Measurements from ENCODE around the gene EPHB3.
"Not testable (repeated sequence)": the region's sequence is repeated elsewhere in the genome, so short reads cannot be mapped to it uniquely, and the experiment has no call there.

The EPHB3 gene

DNA sequence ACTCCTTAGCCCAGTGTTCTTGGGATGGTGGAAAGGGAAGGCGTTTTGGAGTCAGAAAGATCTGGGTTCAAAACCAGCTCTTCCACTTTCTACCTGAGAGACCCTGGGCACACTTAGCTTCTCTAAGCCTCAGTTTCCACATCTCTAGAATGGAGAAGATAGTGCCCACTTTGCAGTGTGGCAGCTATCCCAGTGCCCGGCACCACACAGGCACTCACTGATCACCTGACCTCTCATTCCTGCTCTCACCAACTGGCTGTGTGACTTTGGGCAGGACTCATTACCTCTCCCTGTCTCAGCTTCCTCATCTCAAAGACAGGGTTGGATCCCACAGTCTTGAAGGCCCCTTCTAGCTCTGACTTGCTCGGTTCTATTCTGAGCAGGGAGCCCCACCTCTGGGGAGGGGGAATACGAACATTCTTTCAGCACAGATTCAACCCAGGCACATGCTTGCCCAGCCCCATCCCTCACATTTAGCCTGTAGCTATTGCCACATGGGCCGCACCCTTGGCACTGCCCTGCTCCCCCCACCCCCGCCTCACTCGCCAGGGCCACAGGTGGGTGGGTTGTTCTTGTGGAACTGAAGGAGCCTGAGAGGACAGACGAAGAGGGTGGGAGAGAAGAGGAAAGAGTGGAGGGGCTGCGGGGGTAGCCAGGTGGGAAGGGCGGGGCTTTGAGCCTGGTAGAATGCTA lies 39.2 kb downstream of the EPHB3 start:
- no peak for DNase-seq (ENCODE audit: low spot score)

- DNase-seq (ENCODE audit: low spot score), result no peak
Observed at GRCh38 chr3:184601576-184602371, 40.2 kb downstream of the EPHB3 start.

GRCh38 chr3:184602372-184603150 lies 41.0 kb downstream of the EPHB3 start:
- no peak for DNase-seq (ENCODE audit: low spot score)

DNA sequence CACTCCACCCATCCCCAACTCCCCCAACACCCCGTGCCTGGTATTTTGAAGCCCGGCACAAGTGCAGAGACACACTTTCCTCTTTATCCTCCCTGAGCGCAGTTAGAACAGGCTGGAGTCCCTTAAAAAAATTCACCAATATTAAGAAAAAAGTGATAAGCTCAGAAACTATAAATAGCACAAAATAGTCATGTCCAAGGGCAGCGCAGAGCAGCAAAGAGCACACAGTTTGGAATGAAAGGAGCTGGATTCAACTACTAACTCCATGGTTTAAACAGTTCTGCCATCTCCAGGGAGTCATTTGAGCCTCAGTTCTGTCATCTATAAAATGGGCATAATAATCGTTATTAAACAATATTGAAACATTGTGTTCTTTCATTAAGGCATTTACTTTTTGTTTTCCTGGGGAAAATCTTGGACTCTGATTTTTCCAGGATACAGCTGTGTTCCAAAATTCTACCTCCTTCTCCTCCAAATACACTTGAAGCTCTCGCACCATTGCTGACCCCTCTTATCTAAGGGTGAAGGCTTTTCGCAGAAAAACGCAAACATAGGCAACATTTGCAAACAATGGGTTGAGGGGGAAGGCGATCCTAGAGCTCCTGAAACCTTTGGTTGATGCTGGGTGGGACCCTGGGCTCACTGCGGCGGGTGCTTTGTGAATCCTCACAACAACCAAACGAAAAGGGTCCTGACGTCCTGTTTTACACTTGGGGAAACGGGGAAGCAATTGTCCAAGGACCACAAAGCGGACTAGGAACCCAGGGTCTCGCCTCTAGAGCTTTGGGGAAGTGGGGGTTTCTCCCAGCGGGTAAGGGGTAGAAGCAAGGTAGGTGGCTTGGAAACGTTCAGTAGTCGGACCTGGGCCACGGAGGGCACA lies 41.8 kb downstream of the EPHB3 start:
- no peak for DNase-seq (ENCODE audit: low spot score)

DNA sequence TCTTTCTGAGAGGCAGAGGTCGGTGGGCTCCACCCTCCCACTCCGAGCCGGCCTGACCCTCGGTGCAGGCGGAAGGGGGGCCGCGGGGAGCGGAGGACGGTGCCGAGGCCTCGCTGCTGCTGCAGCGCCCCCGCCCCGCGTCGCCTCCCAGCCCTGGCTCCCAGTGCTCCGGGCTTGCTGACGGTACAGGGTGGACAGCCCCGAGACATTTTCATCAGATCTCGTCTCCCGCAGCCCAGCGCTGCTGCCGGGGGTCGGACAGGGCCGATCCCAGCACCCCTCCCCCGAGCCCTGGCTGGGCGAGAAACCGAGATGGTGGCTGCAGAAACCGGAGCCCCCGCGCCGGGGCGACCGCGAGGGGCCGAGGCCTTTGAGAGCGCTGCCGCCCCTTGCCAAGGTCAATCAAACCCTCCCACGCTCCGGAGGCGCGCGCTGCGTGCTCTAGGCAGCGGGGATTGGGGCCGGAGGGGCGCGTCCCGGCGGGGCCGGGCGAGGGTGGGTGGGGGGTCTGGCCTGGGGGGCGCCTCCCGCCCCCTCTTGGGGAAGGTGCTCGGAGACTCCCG lies 42.5 kb downstream of the EPHB3 start:
- DNase-seq (ENCODE audit: low spot score), result no peak

- DNase-seq (ENCODE audit: low spot score), result no peak
Observed at GRCh38 chr3:184604615-184605290, 43.2 kb downstream of the EPHB3 start.

- no peak for DNase-seq (ENCODE audit: low spot score)
Observed at GRCh38 chr3:184608209-184608608, 46.6 kb downstream of the EPHB3 start.

GRCh38 chr3:184609476-184610244 lies 48.1 kb downstream of the EPHB3 start:
- no peak for DNase-seq (ENCODE audit: low spot score)

DNA sequence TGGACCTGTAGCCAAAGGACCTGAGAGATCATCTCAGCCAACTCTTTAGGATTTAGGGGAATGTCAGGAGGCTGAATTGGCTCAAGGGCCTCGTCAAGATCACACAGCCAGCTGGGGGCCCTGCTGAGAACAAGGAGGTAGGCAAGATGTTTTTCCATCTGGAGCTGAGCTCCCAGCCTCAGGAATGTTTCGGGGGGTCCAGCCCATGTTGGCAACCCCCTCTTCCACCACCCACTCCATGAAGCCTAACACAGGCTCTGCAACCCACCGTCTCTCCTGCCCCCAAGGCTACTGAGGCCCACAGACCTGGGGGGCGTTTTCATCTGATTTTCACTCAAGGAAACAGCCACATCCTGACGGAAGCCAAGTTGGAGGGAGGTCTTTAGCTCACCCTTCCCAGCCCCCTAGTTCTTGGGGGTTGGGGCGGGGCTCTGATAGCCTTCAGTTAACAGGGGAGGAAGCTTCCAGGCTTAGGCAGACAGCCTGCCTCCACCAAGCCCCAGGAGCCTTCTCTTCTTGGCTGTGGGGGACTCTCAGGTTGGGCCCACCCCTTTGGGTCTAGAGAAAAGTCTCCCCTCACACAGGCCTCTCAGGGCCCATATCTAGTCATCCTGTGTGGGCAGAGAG lies 48.8 kb downstream of the EPHB3 start:
- DNase-seq (ENCODE audit: low spot score), result no peak

DNA sequence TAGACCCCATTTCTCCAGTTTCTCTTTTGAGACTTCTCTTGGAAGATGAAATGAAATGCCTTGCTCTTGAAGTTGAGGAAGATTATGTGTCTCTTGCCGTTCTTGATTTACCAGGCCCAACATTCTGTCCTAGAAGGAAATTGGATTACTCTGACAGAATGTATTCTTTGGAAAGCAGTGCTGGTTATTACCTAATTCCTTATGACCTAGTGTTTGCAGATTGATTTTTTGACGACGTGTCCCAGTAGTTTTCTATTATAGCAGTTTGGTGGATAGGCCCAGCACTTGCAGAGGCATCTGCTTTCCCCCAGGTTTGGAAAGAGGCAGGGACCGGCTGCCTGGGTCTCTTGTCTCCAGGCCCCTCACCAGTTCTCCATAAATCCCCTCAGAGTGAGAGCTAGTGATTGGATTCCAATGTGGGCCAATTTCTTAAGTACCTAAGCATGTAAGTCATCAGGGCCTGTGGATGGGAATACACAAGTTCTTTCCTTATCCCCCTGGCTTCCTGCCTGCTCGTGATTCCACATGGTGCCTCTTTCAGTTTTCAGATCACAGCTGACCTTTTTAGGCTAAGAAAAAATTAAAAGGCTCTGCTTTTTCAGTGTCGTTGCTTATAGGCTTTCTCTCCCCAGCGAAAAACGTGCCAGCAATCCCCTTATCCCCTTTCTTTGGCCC lies 50.2 kb downstream of the EPHB3 start:
- DNase-seq (ENCODE audit: low spot score), result no peak

- DNase-seq (ENCODE audit: low spot score), result no peak
Observed at GRCh38 chr3:184615396-184615795, 53.8 kb downstream of the EPHB3 start.

DNA sequence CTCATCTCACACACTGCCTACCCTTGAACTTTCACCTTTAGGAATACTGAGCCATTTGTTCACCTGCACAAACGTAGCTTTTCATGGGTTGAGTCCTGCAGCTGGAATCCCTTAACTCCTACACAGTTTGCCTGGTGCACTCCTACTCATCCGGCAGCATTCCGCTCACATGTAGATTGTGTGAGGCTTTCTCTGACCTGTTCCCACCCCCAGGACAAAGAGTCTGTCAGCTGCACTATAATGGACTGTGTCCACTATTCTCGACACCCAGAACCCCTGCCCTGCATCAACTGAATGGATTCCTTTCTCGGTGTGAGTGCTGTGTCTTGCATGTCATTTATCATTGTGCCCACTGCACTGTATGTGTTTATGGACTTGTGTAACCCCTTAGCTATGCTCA lies 54.9 kb downstream of the EPHB3 start:
- DNase-seq (ENCODE audit: low spot score), result no peak

DNA sequence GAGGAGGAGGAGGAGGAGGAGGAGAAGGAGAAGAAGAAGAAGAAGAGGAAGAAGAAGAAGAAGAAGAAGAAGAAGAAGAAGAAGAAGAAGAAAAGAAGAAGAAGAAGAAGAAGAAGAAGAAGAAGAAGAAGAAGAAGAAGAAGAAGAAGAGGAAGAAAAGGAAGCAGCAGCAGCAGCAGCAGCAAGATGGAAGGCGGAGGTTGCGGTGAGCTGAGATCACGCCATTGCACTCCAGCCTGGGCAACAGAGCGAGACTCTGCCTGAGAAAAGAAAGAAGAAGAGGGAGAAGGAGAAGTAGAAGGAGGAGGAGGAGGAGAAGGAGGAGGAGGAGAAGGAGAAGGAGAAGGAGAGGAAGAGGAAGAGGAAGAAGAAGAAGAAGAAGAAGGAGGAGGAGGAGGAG lies 55.7 kb downstream of the EPHB3 start:
- DNase-seq (ENCODE audit: low spot score), result not testable (repeated sequence)

DNA sequence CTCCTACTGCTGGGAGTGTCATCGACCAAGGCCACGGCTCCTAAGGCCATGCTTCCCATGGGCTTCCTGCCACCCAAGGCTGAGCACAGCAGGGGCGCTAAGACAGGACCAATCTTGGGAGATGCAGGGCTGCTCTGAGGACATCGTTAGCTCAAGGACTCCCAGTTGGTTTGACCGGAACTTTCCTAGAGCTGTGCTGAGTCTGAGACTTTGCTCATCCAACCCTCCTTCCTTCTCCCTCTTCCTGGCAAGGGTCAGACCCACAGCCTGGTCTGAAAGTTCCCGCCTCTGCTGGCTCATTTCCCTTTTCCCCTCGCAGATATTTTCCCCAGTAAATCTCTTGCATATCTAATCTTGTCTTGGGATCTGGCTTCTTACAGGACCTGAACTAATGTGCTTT lies 57.2 kb downstream of the EPHB3 start:
- DNase-seq (ENCODE audit: low spot score), result no peak

DNA sequence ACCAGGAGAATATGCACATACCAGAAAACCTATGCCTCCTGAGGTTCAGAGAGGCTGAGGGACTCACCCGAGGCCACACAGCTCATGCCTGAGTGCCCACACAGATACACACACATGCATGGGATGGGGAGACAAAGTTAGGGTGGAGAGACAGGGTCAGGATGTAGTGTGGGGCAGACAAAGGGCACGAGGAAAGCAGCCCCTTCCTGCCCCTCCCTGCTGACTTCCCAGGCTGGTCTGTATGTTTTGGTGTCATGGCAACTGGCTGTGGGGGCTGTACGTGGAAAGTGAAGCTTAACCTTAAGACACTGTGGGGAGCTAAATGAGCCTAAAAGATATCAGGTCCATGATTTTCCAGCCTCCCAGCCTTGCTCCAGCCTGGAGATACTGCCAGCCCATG lies 57.8 kb downstream of the EPHB3 start:
- DNase-seq (ENCODE audit: low spot score), result no peak

GRCh38 chr3:184619787-184620430 lies 58.3 kb downstream of the EPHB3 start:
- DNase-seq (ENCODE audit: low spot score), result no peak

DNA sequence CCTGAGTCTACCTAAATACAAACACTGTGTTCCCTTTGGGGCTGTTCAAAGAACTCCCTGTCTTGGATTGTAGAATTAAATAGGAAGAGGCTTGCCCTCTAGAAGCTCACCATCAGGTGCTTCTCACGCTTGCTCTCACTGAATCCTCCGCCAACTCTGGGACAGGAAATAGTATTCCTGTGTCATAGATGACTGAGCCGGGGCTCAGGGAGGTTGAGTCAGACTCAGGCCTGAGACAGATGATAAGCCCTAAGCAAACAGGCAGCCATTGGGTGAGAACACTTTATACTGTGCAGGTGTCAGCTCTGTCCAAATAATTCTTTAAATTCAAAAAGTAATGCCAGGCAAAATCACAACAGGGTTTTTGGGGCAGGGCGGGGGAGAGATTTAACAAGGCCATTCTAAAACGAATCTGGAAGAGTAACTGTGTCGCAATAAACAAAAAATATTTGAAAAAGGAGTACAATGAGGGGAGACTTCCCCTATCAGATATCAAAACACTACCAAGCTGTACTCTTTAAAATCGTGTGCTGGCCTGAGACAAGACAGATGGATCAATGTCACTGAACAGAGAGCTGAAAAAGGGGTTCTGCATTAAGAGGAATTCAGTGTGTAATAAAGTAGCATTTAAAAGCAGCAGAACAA lies 59.0 kb downstream of the EPHB3 start:
- DNase-seq (ENCODE audit: low spot score), result no peak

DNA sequence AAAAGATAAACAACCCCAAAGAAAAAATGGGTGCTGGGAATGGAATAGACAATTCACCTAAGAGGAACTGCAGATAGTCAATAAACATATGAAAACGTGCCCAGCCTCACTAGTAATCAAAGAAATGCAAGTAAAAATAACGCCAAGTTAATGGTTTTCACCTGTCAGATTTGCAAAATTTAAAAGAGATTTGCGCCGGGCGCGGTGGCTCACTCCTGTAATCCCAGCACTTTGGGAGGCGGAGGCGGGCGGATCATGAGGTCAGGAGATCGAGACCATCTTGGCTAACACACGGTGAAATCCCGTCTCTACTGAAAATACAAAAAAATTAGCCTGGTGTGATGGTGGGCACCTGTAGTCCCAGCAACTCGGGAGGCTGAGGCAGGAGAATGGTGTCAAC lies 60.6 kb downstream of the EPHB3 start:
- not testable (repeated sequence) for DNase-seq (ENCODE audit: low spot score)
